Subcutaneous abdominal adipose tissue (tissue), 5 donors: ENCODE data around the gene IL4R.

ENCODE experiments used
- H3K27ac ChIP-seq: one replicate; pipeline ENCODE4 v1.7.0; 2013; ENCODE audit warnings: low read depth, mild to moderate bottlenecking, inconsistent platforms, low read length, moderate library complexity
- H3K27me3 ChIP-seq, 5 donors: one replicate each; pipeline ENCODE4 v1.7.0; 2013; ENCODE audit warnings: low read length in 5 of 5, inconsistent platforms in 1 of 5; ENCODE audit not compliant: control insufficient read depth in 5 of 5, insufficient read depth in 4 of 5
- H3K36me3 ChIP-seq, 5 donors: one replicate each; pipeline ENCODE4 v1.7.0; 2013; ENCODE audit warnings: low read length in 5 of 5; ENCODE audit not compliant: control insufficient read depth in 5 of 5, insufficient read depth in 5 of 5
- H3K4me1 ChIP-seq, 5 donors: one replicate each; pipeline ENCODE4 v1.7.0; 2013; ENCODE audit warnings: low read length in 5 of 5, mild to moderate bottlenecking in 3 of 5, moderate library complexity in 1 of 5; ENCODE audit not compliant: control insufficient read depth in 5 of 5, insufficient read depth in 5 of 5
- H3K4me3 ChIP-seq, 5 donors: one replicate each; pipeline ENCODE4 v1.7.0; 2013; ENCODE audit warnings: low read length in 5 of 5, low read depth in 1 of 5
- H3K9ac ChIP-seq, 5 donors: one replicate each; pipeline ENCODE4 v1.7.0; 2013; ENCODE audit warnings: low read length in 5 of 5, mild to moderate bottlenecking in 4 of 5, moderate library complexity in 3 of 5
- H3K9me3 ChIP-seq, 5 donors: one replicate each; pipeline ENCODE4 v1.7.0; 2013; ENCODE audit warnings: low read length in 5 of 5; ENCODE audit not compliant: control insufficient read depth in 5 of 5
- donor health status: healthy.
- donor health status: healthy.
- donor health status: healthy.
- donor health status: healthy.
- donor health status: healthy.

Gene IL4R

DNA sequence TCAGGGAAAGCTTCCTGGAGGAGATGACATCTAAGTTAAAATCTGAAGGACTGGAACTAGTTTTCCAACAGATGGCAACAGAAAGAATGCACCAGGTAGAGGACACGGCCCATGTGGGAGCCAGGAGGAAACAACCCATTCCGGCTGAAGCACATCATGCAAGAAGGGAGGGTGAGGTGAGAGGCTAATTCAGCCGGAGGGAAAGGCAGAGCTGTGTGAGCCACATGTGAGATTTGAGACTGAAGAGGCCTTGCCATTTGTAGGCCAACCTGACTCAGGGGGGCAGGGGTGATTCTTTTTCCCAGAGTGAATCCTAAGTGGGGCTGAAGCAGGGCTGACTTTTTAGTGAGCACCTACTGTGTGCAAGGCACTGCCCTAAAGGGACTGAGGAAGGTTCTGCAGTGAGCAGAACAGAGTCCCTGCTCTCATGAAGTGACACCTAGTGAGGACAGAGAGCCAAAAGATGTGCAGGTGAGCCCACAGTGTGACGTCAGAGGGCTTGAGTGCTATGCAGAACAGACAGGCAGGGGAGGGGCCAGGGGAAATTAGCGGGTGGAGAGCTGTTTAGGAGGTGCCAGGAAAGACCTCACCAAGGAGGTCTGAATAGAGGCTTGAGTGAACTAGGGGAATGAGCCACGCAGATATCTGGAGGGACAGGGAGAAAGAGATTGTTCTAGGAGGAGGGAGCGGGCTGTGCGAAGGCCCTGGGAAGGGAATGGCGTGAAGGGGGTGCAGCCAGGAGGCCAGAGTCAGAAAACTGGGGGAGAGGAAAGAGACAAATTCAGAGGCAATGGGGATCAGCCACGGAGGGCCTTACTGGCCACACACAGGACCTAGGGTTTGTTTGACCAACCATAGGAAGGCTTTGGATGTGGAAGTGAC, 68.4 kb downstream of the IL4R start:
- H3K36me3 ChIP-seq: no peaks in the 10 kb centered on the region
- no peak overlapping the region for H3K27ac ChIP-seq
- no peak overlapping the region for H3K9ac ChIP-seq
- H3K27me3 ChIP-seq: peaks cover 0 to 9% (median 0%) of the 10 kb centered on the region in 5 donors
- peaks cover 0 to 3% (median 0%) of the 10 kb centered on the region in 5 donors for H3K4me1 ChIP-seq
- no peak overlapping the region for H3K4me3 ChIP-seq
- H3K9me3 ChIP-seq: peaks cover 0 to 35% (median 15%) of the 10 kb centered on the region in 5 donors

DNA sequence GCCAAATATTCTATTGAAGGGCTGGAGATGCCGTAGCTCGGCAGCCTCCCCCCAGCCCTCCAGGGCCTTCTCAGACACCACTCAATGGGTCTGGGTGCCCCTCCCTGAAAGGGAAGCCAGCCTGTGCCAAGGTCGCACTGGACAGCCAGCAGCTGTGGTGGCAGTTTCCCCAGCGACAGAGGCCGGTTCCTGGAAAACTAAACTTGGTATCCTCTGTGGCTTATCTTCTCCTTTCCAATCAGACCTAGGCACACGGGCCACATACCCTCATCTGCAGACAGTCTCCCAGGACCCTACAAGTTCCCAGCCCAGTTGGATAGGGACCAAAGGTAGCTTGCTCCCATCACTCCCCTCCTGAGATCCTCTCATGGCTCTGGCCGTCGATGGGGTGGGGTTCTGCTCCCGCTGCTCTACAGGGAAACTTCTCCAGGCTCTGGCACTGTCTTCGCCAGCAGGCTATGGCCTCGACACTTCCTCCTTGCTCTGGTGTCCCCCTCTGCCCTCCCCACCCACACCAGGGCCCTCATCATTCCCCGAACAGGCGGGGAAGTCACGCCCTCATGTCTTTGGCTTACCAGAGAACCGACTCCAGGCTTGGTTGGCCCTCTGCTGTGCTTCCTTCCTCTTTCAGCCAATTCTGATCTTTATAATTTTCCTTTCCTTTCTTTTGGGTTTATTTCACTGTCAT, 69.9 kb downstream of the IL4R start:
- Histone ChIP-seq H3K4me1 (peaks cover 0 to 3% (median 0%) of the 10 kb centered on the region in 5 donors), H3K27ac (no peak overlapping the region), H3K9me3 (peaks cover 0 to 35% (median 15%) of the 10 kb centered on the region in 5 donors)

DNA sequence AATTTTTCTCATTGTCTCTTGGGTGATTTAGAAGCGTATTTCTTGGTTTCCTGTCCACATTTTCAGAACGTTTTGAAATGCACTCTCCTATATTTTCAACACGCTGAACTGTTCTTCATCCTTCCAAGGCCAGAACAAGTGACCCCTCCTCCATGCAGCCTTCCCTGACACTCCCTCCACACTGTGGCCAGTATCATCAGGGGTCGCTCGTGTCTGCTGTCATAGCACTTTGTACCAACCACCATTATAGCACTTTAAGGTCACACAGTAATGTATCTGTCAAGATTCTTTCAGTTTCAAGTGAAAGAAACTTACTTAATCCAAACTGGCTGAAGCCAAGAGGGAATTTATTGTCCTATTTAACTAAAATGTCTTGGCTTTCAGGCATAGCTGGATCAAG, 70.7 kb downstream of the IL4R start:
- H3K27me3 ChIP-seq: peaks cover 0 to 4% (median 0%) of the 10 kb centered on the region in 5 donors
- peaks cover 0 to 3% (median 0%) of the 10 kb centered on the region in 5 donors for H3K4me1 ChIP-seq
- no peak overlapping the region for H3K9ac ChIP-seq
- H3K36me3 ChIP-seq: no peaks in the 10 kb centered on the region
- H3K27ac ChIP-seq: no peak overlapping the region
- H3K9me3 ChIP-seq: peaks cover 0 to 35% (median 15%) of the 10 kb centered on the region in 5 donors
- H3K4me3 ChIP-seq: peak overlapping the region in 1 of 5 donors; percentile 30

More for the DNA sequence above, 69.9 kb downstream of the IL4R start:
- H3K4me3 ChIP-seq: peak overlapping the region in 1 of 5 donors; percentile 6
- no peak overlapping the region for H3K9ac ChIP-seq
- peaks cover 0 to 4% (median 0%) of the 10 kb centered on the region in 5 donors for H3K27me3 ChIP-seq
- no peaks in the 10 kb centered on the region for H3K36me3 ChIP-seq

DNA sequence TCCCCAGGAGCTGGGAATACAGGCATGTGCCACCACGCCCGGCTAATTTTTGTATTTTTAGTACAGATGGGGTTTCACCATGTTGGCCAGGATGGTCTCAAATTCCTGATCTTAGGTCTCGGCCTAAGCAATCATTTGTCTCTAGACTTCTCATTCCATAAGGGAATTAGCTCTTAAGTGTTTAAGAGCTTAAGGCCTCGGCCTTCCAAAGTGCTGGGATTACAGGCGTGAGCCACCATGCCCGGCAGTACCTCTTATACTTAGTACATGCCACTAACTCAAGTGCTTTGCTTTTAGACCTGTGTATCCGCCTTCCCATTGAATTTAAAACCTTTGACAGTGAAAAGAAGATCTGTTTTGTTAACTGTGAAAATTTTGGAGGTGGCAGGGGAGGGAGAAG, 71.6 kb downstream of the IL4R start:
- Histone ChIP-seq H3K27me3 (peaks cover 0 to 4% (median 0%) of the 10 kb centered on the region in 5 donors), H3K36me3 (no peaks in the 10 kb centered on the region), H3K9me3 (peaks cover 0 to 35% (median 15%) of the 10 kb centered on the region in 5 donors), H3K9ac (no peak overlapping the region), H3K27ac (no peak overlapping the region), H3K4me1 (peaks cover 0 to 3% (median 0%) of the 10 kb centered on the region in 5 donors), H3K4me3 (no peak overlapping the region)

DNA sequence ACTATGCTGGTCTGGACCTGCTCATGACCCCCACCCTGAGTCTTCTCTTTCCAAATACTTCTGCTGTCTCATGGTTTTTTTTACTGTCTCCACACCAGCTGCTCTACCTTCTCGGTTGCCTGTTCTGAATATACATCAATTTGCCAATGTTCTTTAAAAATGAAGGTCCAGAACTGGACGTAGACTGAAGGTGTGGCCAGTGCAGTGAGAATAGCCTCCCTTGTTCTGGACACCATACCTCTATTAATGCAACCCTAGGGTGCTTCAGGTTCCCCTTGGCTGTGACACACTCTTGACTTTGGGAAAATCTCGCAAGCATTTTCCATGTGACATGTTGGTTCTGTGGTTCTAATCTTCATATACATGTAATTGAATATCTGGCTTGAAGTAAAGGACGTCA, 72.9 kb downstream of the IL4R start:
- H3K9me3 ChIP-seq: peaks cover 0 to 29% (median 15%) of the 10 kb centered on the region in 5 donors
- no peak overlapping the region for H3K4me3 ChIP-seq
- no peak overlapping the region for H3K27ac ChIP-seq
- peaks cover 0 to 4% (median 0%) of the 10 kb centered on the region in 5 donors for H3K27me3 ChIP-seq
- no peak overlapping the region for H3K9ac ChIP-seq
- H3K36me3 ChIP-seq: no peaks in the 10 kb centered on the region
- H3K4me1 ChIP-seq: peaks cover 0 to 3% (median 0%) of the 10 kb centered on the region in 5 donors

DNA sequence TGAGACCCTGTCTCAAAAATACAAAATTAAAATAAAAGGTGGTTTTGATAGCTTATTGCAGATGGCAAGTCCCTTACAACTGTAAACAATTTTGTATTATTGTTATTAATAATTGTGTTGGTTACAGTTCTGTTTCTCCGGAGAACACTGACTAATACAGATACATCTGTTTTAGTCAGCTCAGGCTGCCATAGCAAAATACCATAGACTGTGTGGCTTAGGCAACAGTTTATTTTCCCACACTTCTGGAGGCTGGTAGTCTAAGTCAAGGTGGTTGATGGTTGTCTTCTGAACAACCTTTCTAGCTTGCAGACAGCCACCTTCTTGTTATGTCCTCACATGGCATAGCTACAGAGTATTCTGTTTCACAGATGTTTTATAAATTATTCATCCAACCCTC, 74.0 kb downstream of the IL4R start:
- Histone ChIP-seq H3K27me3 (peaks cover 0 to 4% (median 0%) of the 10 kb centered on the region in 5 donors), H3K9ac (no peak overlapping the region), H3K9me3 (peaks cover 0 to 29% (median 19%) of the 10 kb centered on the region in 5 donors), H3K4me1 (peaks cover 0 to 3% (median 0%) of the 10 kb centered on the region in 5 donors), H3K27ac (no peak overlapping the region), H3K36me3 (no peaks in the 10 kb centered on the region), H3K4me3 (no peak overlapping the region)

DNA sequence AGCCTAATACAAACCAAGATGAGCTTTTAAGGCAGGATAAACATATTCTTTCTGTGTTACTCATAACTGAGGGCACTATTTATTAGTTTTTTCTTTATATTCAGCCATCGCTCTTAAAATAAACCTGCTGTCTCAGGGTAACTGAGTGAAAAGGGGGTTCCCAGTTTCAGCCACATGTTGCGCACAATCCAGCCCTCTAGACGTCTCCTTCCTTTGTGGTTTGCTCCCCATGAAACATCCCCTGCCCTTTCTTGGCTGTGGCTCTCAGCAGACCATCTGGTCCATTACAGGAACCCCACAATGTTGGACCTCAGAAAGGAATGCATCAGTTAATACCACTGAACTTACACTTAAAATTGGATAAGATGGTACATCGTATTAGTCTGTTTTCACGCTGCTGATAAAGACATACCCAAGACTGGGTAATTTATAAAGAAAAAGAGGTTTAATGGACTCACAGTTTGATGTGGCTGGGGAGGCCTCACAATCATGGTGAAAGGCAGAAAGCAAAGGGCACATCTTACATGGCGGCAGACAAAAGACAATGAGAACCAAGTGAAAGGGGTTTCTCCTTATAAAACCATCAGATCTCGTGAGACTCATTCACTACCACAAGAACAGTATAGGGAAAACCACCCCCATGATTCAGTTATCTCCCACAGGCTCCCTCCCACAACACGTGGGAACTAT, 75.6 kb downstream of the IL4R start:
- H3K9ac ChIP-seq: no peak overlapping the region
- H3K9me3 ChIP-seq: peaks cover 0 to 26% (median 12%) of the 10 kb centered on the region in 5 donors

DNA sequence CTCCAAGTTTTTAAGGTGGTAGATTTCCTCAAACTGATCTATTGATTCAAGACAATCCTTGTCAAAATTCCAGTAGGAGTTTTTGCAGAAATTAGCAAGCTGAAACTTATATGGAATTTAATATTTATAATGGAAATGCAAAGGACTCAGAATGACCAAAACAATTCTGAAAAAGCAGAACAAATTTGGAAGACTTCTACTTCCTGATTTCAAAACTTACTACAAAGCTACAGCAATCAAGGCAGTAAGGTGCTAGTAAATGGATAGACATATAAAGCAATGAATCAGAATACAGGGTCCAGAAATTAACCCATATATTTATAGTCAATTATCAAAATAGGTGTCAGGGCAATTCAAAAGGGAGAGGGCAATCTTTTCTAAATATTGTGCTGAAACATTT, 76.4 kb downstream of the IL4R start:
- Histone ChIP-seq H3K27me3 (peaks cover 0 to 3% (median 0%) of the 10 kb centered on the region in 5 donors), H3K4me3 (no peak overlapping the region), H3K9me3 (peaks cover 0 to 25% (median 6%) of the 10 kb centered on the region in 5 donors), H3K4me1 (no peaks in the 10 kb centered on the region), H3K36me3 (no peaks in the 10 kb centered on the region), H3K9ac (no peak overlapping the region), H3K27ac (no peak overlapping the region)

More for the DNA sequence above, 75.6 kb downstream of the IL4R start:
- Histone ChIP-seq H3K36me3 (no peaks in the 10 kb centered on the region), H3K4me3 (no peak overlapping the region), H3K4me1 (no peaks in the 10 kb centered on the region), H3K27me3 (peaks cover 0 to 3% (median 0%) of the 10 kb centered on the region in 5 donors), H3K27ac (no peak overlapping the region)

DNA sequence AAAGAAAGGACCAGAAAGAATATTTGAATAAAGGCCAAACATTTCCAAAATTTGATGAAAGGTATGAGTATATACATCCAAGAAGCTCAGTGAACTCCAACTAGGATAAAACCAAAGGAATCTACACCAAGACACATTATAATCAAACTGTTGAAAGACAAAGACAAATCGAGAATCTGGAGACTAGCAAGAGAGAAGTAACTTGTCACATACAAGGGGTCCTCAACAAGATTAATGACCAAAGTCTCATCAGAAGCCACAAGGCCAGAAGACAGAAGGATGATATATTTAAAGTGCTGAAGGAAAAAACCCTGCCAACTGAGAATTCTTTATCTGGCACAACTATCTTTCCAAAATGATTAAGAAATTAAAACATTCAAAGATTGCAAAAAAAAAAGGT, 78.9 kb downstream of the IL4R start:
- no peak overlapping the region for H3K9ac ChIP-seq
- no peaks in the 10 kb centered on the region for H3K36me3 ChIP-seq
- H3K9me3 ChIP-seq: peaks cover 0 to 19% (median 3%) of the 10 kb centered on the region in 5 donors
- H3K4me3 ChIP-seq: no peak overlapping the region
- no peaks in the 10 kb centered on the region for H3K27me3 ChIP-seq
- H3K27ac ChIP-seq: no peak overlapping the region
- H3K4me1 ChIP-seq: no peaks in the 10 kb centered on the region
